Measurements from ENCODE around the gene UNC119. TPM values are rescaled to one million over a fixed set of nuclear protein-coding genes. Genes with fewer than 3 reads are reported as not detected.
"Not testable (repeated sequence)": the region's sequence is repeated elsewhere in the genome, so short reads cannot be mapped to it uniquely, and the experiment has no call there.

The UNC119 gene
- total RNA-seq: 19.2 TPM

GRCh38 chr17:28552176-28552999 is at the start of gene UNC119:
Gene UNC119 (minus strand): TSS chr17:28552624. CDS start chr17:28552557, 67 bp downstream.
- ATAC-seq: peak; percentile 85

- peak; percentile 80 for ATAC-seq
These were observed 47.1 kb upstream of the UNC119 start for GRCh38 chr17:28599311-28600184.

GRCh38 chr17:28598799-28599310 is 46.4 kb upstream of the UNC119 start, which contains the start of gene SPAG5:
Gene SPAG5 (minus strand): TSS chr17:28599025. CDS start chr17:28598946, 79 bp downstream.
- peak; percentile 98 for ATAC-seq

- ATAC-seq: no peak
These were observed 46.0 kb upstream of the UNC119 start for GRCh38 chr17:28598389-28598788.

GRCh38 chr17:28597606-28598383 is 45.4 kb upstream of the UNC119 start:
- ATAC-seq: no peak

- ATAC-seq: no peak
These were observed 39.8 kb upstream of the UNC119 start for GRCh38 chr17:28592260-28592659.

- no peak for ATAC-seq
These were observed 33.4 kb upstream of the UNC119 start for GRCh38 chr17:28585851-28586250.

- ATAC-seq: no peak
These were observed 32.0 kb upstream of the UNC119 start for GRCh38 chr17:28584434-28584833.

GRCh38 chr17:28582513-28582912 is 30.1 kb upstream of the UNC119 start:
- no peak for ATAC-seq

GRCh38 chr17:28580959-28581358 is 28.5 kb upstream of the UNC119 start:
- ATAC-seq: no peak

GRCh38 chr17:28579526-28579925 is 27.1 kb upstream of the UNC119 start:
- ATAC-seq: no peak

GRCh38 chr17:28578246-28579195 is 26.1 kb upstream of the UNC119 start:
- ATAC-seq: no peak

- ATAC-seq: no peak
These were observed 25.0 kb upstream of the UNC119 start for GRCh38 chr17:28577466-28577824.

GRCh38 chr17:28576758-28577465 is 24.5 kb upstream of the UNC119 start, which contains the start of gene ALDOC:
Gene ALDOC (minus strand): TSS chr17:28576895. CDS start chr17:28575532, 1,363 bp downstream.
- peak; percentile 96 for ATAC-seq

GRCh38 chr17:28576016-28576415 is 23.6 kb upstream of the UNC119 start:
- ATAC-seq: not testable (repeated sequence)

GRCh38 chr17:28575126-28575795 is 22.8 kb upstream of the UNC119 start:
- ATAC-seq: no peak

- ATAC-seq: no peak
These were observed 22.1 kb upstream of the UNC119 start for GRCh38 chr17:28574526-28574925.

- no peak for ATAC-seq
These were observed 21.6 kb upstream of the UNC119 start for GRCh38 chr17:28573966-28574480.

- ATAC-seq: no peak
These were observed 21.1 kb upstream of the UNC119 start for GRCh38 chr17:28573521-28573920.

- ATAC-seq: no peak
These were observed 20.6 kb upstream of the UNC119 start for GRCh38 chr17:28573040-28573380.

Measured in esophagus mucosa (tissue), 1 donor.